DMS153 treated with DMSO at 0.1 percent for 48 hours (cell line): ENCODE measurements around the gene GAREM1.

Source experiments
- DNase-seq: peaks from one replicate; lab custom pipeline; 2025; ENCODE audit not compliant: unreplicated experiment; lab: John Stamatoyannopoulos, UW

The GAREM1 gene

DNA sequence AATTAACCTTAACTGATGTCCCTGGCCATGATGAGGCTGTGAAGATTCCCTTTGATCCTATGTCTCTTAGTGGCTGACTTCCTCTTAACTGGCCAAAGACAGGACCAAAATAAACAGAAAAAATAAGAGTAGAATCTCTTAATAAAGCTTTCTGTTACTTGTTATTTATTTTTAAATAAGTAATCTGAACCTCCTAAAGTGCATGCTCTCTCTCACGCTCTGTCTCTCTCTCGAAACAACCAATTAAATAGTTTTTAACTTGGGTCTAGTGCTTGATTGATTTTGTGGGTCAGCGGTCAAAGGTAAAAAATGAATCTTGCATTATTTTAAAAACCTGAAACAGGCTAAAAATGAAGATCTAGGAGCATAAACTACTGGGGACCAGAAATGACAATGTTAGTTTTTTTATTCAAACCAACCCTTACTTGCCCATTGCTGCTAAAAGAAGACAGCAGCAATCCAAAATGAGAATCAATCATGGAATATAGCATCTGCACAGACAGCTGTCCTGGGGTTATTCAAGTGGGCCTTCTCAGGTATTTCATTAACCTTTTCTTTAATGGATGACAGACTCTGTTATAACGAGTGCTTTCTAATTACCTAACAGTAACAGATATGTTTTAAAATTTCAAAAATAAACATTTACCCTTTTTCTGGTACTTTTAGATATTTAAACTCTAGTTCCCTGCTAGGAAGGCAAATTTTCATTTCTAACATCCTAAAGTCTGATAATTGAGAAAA lies 11.2 kb downstream of the GAREM1 start:
- no peak for DNase-seq

DNA sequence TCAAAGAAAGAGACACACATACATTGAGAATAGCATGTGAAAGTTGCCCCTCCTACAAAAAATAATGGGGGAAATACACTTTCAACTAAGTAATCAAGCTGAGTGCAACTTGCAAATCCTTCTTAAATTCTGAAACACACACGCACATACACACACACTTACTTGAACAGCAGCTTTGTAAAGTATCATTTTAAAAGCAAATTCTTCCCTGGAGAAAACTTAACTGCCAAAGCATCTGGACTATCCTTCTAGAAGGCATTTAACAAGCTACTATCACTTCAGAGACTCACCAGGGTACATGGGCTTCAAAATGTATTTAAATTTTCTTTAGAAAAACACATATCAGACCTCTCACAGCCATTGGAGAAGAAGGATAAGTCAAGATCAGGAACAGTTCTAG lies 15.3 kb downstream of the GAREM1 start:
- no peak for DNase-seq

GRCh38 chr18:32454593-32454992 lies 16.1 kb downstream of the GAREM1 start:
- DNase-seq, result no peak

DNA sequence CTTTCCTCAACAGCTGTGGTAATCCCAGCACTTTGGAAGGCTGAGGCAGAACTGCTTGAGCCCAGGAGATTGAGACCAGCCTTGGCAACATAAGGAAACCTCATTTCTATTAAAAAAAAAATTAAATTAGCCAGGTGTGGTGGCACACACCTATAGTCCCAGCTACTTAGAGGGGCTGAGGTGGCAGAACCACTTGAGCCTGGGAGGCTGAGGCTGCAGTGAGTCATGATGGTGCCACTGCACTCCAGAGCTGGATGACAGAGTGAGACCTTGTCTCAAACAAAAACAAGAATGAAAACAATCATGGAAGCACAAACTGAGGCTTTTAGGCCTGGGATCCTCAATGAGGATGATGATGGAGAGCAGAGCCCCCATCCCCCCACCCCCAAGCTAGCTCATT lies 19.8 kb downstream of the GAREM1 start:
- DNase-seq, result no peak

DNA sequence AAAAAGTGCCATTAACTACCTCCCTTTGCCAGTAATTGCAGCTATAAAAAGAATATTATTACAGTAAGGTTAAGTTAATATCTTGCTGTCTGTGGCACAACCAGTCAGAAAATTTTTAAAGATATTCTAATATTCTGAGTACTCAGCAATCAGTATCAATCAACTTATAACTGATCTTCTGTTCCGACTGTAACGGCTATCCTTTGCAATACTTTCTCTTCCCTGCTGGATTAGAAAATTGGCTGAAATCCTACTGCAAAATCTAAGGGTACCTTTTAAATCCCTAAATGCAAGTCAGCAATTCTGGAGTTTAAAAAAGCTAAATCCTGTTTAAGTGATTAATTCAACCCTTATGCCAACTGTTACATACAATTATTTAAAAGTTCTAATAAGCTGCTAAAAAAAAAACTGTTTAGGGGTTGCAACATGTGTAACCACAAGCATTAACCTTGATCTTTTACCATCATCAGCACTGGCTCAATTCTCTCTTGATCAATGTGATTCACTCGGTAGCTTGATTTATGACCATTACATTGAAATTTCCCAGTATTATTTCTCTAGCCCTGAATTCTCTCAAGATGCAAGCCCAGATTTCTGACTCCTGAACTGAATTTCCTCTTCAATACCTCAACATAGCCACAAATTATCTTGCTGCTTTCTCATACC lies 20.5 kb downstream of the GAREM1 start:
- DNase-seq, result no peak

- no peak for DNase-seq
Measured at GRCh38 chr18:32446780-32447179, 23.9 kb downstream of the GAREM1 start.

GRCh38 chr18:32445846-32446245 lies 24.8 kb downstream of the GAREM1 start:
- DNase-seq, result no peak

DNA sequence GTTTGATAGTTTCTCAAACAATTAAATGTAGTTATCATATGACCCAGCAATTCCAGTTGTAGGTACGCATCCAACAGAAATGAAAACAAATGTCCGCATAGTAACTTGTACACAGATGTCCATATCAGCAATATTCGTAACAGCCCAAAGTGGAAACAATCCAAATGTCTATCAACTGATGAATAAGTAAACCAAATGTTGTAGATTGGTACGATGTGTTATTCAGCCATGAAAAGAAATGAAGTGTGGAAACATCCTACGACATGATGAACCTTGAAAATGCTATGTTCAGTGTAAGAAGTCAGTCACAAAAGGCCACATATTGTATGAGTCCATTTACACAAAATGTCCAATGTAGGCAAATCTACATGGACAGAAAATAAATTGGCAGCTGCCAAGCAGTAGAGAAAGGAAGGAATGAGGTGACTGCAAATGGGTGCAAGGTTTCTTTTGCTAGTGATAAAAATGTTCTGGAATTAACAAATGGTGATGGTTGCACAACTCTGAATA lies 26.9 kb downstream of the GAREM1 start:
- no peak for DNase-seq

DNA sequence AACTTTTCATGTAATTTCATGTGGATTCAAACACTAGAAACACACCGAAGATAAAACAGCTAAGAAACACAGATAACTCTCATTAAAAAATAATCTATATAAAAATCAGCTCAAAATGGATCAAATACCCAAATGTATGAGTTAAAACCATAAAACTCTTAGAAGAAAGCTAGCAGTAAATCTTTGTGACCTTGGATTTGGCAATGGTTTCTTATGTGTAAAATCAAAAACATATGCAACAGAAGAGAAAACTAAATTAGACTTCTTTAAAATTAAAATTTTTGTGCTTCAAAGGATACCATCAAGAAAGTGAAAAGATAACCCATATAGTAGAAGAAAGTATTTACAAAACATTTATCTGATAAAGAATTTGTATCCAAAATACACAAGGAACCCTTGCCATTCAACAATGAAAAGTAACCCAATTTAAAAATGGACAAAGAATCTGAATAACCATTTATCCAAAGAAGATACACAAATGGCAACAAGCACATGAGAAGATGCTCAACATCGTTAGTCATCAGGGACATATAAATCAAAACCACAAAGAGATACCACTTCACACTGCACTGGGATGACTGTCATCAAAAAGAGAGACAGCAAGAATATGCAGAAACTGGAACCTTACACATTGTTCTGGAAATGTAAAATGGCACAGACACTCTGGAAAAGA lies 27.5 kb downstream of the GAREM1 start:
- DNase-seq, result no peak

DNA sequence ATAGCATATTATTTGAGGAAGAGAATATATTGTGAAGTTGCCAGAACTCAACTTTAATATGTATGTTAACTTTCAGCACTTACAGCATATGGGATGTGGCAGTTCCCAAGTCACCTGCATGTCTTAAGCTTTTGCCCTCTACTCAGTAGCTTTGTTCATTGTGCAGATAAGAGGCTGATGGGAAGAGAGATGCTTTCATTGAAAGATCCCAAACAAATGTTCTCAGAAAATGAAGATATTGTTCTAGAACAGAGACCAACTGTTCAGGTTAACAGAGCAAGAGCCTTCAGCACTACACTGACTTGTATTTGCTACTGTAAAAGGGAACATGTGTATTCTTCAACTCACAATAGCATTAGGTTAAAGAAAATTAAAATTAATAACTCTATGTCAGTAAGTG lies 28.1 kb downstream of the GAREM1 start:
- no peak for DNase-seq

- DNase-seq, result no peak
Measured at GRCh38 chr18:32441533-32441932, 29.1 kb downstream of the GAREM1 start.

DNA sequence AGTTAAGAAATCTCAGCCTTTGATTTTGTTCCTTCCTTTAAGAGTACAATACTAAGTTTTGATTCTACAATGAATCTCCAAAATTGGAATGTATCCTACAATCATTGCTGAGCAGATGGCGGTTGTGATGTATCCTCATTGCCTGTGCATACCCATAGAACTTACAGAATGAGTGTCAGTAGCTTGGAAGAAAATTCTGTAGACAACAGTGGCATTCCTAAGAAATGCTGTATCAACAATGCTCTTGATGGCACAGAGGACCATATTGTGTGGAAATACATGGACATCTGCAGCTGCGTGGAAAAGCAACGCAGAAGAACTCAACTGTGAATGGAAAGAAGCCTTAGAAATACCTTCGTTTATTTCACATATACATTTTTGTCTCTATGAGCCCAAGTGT lies 30.2 kb downstream of the GAREM1 start:
- DNase-seq, result no peak

DNA sequence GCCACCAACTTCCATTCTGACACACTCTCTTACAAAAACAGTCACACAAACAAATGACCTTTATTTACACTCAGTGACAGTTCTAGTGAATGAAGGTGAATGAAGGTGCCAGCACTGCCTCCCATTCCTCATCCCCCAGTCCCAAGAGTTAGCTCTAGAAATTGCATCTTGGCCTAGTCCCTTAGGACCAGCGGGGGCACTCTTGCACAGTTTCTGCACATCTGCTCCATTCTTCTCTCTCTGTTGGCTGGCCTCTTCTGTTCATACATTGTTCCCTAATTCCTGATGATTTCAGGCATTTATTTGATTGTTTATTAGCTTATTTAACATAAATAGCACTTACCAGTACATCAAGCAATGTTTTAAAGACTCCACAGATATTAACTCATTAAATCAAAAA lies 30.9 kb downstream of the GAREM1 start:
- DNase-seq, result peak; percentile 13

DNA sequence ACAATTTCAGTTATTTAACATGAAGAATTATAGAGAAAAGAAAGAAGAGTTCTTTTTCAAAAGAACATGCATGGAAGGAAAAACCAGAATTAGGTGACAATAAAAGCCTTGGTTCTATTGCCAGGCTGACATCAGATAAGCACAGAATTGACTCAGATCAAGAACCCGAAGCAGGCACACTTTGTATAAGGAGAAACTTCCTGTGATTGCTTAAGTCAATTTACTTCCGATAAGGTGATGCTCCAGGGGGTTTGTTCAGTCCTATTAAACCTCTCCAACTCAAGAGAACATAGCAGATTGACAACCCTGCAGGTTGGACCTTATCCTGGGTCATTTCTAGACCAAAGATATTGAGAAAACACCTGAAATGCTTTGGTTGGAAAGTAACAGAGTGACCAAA lies 31.4 kb downstream of the GAREM1 start:
- DNase-seq, result no peak

DNA sequence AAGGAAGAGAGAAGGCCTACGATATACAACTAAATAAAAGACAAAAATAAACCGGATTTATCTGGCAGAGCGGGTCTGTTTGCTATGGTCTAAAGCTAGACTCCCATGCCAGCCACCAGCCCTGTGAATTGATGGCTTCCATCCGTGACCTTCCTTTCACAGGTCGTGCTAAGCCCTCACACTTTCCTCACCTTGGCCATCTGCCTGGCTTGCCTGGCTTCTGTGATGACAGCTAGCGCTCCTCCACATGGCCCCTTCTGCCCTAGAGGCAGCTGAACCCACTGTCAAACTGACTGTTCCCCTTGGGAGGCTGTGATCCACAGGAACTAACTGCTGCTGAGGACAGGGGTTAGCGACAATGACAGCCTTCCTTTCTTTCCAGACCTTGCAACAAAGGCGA lies 32.5 kb downstream of the GAREM1 start:
- no peak for DNase-seq

DNA sequence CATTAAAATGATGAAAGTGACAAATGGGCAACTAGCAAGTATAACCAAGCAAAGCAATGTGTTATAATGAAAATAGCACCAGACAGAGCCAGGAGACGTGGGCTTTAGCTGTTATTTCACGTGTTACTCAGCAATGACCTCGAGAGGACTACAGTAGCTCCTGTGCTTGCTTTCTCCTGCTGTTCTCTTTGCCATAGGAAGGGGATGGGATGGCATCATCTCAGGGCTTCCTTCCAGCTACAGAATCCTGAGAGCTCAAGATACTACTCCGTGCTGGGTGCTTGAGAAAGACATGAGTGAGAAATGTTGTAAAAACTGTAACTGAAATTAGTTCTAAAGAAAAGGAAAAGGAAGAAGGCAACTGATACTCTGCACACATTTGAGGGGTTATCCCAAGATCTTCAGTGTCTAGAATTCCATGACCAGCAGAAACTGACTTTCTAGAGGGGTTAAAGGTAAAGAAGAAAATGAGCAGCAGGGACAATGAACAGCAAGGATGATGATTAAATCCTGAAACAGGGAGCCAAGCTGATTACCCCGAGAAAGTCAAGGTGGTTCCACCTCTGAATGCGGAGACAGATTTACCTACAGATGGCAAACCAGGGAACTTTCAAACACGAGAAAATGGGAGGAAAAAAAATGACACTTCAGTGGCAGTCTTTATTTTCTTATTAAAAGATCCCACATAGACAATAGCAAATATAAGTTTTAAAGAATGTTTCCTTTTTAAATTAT lies 33.4 kb downstream of the GAREM1 start:
- no peak for DNase-seq

DNA sequence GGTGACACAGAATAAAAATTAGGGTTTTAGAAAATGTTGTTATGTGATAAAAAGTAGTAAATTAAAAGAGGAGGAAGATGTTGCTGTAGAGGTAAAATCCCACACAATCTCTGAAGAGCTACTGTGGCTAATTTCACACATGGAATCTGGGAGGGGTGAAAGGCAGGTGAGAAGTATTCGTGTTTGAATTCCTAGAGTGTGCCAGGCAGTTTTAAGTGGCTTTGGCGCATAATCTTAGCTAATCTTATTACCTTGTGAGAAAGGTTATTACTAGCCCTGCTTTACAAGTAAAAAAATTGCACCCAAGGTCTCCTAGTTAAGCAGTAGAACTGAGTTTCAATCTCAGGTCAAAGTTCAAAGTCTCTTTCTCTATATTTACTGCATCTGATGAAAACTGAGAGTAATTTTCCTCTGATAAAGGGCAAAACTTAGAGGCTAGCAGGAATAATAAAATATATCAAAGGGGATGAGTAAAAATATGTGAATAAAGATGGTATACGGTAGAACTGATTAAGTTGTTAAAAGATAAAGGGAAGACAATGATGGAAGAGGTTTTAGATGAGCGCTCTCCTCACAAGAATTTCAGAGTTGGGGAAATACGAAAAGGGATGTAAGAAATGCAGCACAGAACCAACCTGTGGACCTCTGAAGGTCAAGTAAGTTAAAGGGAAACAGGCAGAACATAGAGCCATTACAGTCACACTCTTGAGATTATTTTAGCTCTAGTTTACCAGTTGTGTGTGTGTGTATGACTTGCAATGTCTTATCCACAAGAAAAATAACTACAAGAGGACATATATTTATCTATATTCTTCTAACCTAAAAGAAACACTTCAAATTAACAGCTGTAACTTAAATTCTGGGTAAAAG lies 34.8 kb downstream of the GAREM1 start:
- no peak for DNase-seq

DNA sequence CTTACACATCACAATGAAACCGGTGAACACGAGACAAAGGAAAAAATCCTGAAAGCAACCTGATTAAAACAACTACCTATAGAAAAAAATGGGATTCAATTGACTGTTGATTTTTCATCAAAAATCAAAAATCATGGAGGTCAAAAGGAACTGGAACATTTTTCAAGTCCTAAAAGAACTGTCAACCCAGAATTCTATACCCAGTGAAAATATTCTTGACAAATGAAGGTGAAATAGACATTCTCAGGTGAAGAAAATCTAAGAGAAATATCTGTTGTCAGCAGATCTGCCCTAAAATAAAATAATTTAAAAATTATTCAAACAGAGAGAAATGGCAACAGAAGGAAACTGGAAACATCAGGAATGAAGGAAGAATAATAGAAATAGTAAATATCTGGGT lies 38.9 kb downstream of the GAREM1 start:
- DNase-seq, result no peak

DNA sequence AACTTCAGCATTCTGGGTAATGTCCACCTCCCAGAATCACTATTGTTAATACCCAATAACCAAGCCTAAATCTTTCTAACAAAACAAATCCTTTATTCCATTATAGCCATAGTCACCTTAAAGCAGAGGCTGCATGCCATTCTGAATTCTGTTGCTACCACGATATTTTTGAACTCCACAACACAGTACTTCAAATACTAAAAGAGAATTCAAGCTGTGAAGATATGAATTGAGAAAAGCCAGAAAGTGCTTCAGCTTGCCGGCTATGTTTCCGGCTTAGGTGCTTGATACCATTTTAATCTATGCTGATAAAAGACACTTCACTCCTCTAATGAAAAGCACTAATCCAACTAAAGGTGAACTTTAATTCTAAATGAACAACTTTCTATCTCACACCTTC lies 41.3 kb downstream of the GAREM1 start:
- DNase-seq, result no peak

- DNase-seq, result no peak
Measured at GRCh38 chr18:32427084-32427900, 43.4 kb downstream of the GAREM1 start.
